ENCODE measurements around the gene RALGPS1. TPM values are rescaled to one million over a fixed set of nuclear protein-coding genes. Genes with fewer than 3 reads are reported as not detected.

Gene RALGPS1
- total RNA-seq, 1 experiment from 2014 or later: 28.5 TPM

- TF ChIP-seq E2F4 (CRISPR knock-in tag; IDR thresholded peaks at IDR 0.05; ENCODE audit: borderline replicate concordance, low read depth) (no peak), FOXJ3 (CRISPR knock-in tag; IDR thresholded peaks at IDR 0.05; ENCODE audit: borderline replicate concordance) (no peak), KAT7 (CRISPR knock-in tag; IDR thresholded peaks at IDR 0.05; ENCODE audit: borderline replicate concordance) (no peak), CREM (CRISPR knock-in tag; IDR thresholded peaks at IDR 0.05) (no peak), ELF4 (CRISPR knock-in tag; IDR thresholded peaks at IDR 0.05; ENCODE audit: low read depth) (no peak), IRF1 (CRISPR knock-in tag; IDR thresholded peaks at IDR 0.05) (no peak), USF1 (CRISPR knock-in tag; IDR thresholded peaks at IDR 0.05) (no peak), PRRX2 (CRISPR knock-in tag; IDR thresholded peaks at IDR 0.05) (no peak), IRF2 (CRISPR knock-in tag; IDR thresholded peaks at IDR 0.05; ENCODE audit: borderline replicate concordance, low read depth) (no peak), ZNF263 (CRISPR knock-in tag; IDR thresholded peaks at IDR 0.05; ENCODE audit: low read depth) (no peak), NFE2L1 (CRISPR knock-in tag; IDR thresholded peaks at IDR 0.05) (no peak), ZNF396 (CRISPR knock-in tag; IDR thresholded peaks at IDR 0.05; ENCODE audit: borderline replicate concordance) (no peak), NR1H2 (CRISPR knock-in tag; IDR thresholded peaks at IDR 0.05) (no peak)
- CTCF ChIA-PET: interaction anchor here (1.4 to 1.9 kb wide), 2 partner anchors 32 to 221 kb away, joined by 3 to 6 read pairs; no protein-coding TSS in a partner anchor
- Mint-ChIP-seq H3K27ac (no peak overlapping the region; the same call in 1 of the 2 replicates), H3K4me1 (peaks cover 55% of the 10 kb centered on the region), H3K36me3 (no peaks in the 10 kb centered on the region), H3K4me3 (no peak overlapping the region), H3K27me3 (ENCODE audit: low read depth) (peaks cover 9% of the 10 kb centered on the region), H3K9me3 (no peaks in the 10 kb centered on the region)
- DNase-seq (ENCODE audit: low spot score) (no peak), ATAC-seq (no peak)
- POLR2A ChIA-PET: no interaction called here
These were observed 247.7 kb downstream of the RALGPS1 start for GRCh38 chr9:127162046-127162863.

GRCh38 chr9:127162864-127163365, 248.3 kb downstream of the RALGPS1 start:
- Mint-ChIP-seq H3K9me3 (no peaks in the 10 kb centered on the region), H3K36me3 (no peaks in the 10 kb centered on the region; the same call in 1 of the 2 replicates), H3K27ac (no peak overlapping the region), H3K27me3 (ENCODE audit: low read depth) (peaks cover 9% of the 10 kb centered on the region), H3K4me1 (peaks cover 57% of the 10 kb centered on the region), H3K4me3 (no peak overlapping the region)
- DNase-seq (ENCODE audit: low spot score): no peak
- CTCF ChIA-PET: interaction anchor here (1.4 to 1.9 kb wide), 2 partner anchors 32 to 222 kb away, joined by 3 to 6 read pairs; no protein-coding TSS in a partner anchor
- TF ChIP-seq CTCF (IDR thresholded peaks at IDR 0.05) (no peak), HMGA2 (CRISPR knock-in tag; IDR thresholded peaks at IDR 0.05) (no peak), ZNF219 (CRISPR knock-in tag; IDR thresholded peaks at IDR 0.05; ENCODE audit: borderline replicate concordance) (no peak), ZBTB21 (CRISPR knock-in tag; IDR thresholded peaks at IDR 0.05; ENCODE audit: borderline replicate concordance) (no peak), TEAD1 (CRISPR knock-in tag; IDR thresholded peaks at IDR 0.05) (no peak)
- ATAC-seq: no peak
- POLR2A ChIA-PET: no interaction called here
